ENCODE measurements around the gene CRISPLD2. TPM values are rescaled to one million over a fixed set of nuclear protein-coding genes. Genes with fewer than 3 reads are reported as not detected.

The CRISPLD2 gene
- total RNA-seq, 4 donors from 2014 or later, result 19.6 to 319 (median 84.3) TPM

DNA sequence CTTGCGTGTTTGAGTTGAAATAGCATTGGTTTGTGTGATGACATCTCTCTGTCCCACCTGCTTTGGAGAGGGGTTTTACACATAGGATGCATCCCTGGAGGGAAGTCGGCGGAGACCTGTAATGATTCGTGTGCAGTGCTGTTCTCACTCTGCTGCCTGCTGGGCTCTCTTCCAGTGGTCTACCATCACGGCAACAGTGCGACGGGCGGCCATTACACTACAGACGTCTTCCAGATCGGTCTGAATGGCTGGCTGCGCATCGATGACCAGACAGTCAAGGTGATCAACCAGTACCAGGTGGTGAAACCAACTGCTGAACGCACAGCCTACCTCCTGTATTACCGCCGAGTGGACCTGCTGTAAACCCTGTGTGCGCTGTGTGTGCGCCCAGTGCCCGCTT is 41.1 kb upstream of the CRISPLD2 start:
- Histone ChIP-seq H3K27me3 (no peaks in the 10 kb centered on the region), H3K4me1 (no peaks in the 10 kb centered on the region), H3K27ac (no peak overlapping the region), H3K9me3 (no peaks in the 10 kb centered on the region), H3K36me3 (peaks cover 0 to 66% (median 0%) of the 10 kb centered on the region in 3 donors), H3K4me3 (no peak overlapping the region)
- TF ChIP-seq, protein P1, sequence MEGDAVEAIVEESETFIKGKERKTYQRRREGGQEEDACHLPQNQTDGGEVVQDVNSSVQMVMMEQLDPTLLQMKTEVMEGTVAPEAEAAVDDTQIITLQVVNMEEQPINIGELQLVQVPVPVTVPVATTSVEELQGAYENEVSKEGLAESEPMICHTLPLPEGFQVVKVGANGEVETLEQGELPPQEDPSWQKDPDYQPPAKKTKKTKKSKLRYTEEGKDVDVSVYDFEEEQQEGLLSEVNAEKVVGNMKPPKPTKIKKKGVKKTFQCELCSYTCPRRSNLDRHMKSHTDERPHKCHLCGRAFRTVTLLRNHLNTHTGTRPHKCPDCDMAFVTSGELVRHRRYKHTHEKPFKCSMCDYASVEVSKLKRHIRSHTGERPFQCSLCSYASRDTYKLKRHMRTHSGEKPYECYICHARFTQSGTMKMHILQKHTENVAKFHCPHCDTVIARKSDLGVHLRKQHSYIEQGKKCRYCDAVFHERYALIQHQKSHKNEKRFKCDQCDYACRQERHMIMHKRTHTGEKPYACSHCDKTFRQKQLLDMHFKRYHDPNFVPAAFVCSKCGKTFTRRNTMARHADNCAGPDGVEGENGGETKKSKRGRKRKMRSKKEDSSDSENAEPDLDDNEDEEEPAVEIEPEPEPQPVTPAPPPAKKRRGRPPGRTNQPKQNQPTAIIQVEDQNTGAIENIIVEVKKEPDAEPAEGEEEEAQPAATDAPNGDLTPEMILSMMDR (IDR thresholded peaks at IDR 0.05), result no peak
- no peak for TF ChIP-seq POLR2A (IDR thresholded peaks at IDR 0.05)
- DNase-seq, result no peak

DNA sequence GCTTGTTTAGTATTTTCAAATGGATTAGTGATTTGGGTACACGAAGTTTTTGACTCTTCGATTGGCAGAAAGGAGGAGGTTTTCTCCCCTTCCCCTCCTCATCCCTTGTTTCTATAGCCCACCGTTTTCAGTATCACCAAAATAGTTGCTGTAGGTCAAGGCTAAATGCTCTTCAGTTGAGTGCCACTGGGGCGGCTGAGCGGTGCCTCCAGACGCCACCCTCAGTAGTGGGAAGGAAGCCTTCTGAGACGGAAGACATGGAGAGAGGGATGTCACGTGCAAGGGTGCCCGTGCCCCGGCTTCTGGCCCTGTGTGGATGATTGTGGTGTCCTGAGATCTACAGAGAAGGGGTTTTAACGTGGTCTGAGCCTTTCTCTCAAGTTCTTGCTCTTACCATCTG is 39.7 kb upstream of the CRISPLD2 start:
- TF ChIP-seq POLR2A (IDR thresholded peaks at IDR 0.05), result no peak
- TF ChIP-seq, protein P1 (IDR thresholded peaks at IDR 0.05), result no peak
- Histone ChIP-seq H3K9me3 (no peaks in the 10 kb centered on the region), H3K27ac (no peak overlapping the region), H3K27me3 (no peaks in the 10 kb centered on the region), H3K4me3 (no peak overlapping the region), H3K36me3 (peaks cover 0 to 53% (median 0%) of the 10 kb centered on the region in 3 donors), H3K4me1 (no peaks in the 10 kb centered on the region)
- no peak for DNase-seq

DNA sequence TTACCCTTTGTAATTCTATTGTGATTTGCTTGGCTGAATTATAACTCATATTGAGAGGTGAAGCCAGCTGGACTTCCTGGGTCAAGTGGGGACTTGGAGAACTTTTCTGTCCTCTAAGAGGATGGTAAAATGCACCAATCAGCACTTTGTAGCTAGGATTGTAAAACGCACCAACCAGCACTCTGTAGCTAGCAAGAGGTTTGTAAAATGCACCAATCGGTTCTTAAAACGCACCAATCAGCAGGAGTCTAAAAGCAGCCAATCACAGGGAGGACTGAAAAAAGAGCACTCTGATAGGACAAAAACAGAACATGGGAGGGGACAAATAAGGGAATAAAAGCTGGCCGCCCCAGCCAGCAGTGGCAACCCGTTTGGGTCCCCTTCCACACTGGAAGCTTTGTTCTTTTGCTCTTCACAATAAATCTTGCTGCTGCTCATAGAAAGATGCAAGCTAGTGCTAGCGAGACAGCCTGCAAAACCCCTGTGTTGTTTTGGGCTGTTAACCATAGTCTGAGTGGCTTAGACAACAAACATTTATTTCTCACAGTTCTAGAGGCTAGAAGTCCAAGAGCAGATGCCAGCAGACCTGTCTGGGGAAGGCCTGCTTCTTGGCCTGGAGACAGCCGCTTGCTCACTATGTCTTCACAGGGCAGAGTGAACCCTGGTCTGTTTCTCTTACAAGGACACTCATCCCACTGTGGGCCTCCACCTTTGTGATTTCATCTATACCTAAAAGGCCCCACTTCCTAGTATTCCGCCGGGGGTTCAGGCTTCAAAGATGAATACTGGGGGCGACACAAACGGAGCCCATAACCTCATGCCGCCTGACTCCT is 39.0 kb upstream of the CRISPLD2 start:
- H3K4me3 ChIP-seq, result no peak overlapping the region
- H3K4me1 ChIP-seq, result peaks cover 0 to 6% (median 0%) of the 10 kb centered on the region in 4 donors
- H3K27ac ChIP-seq, result no peak overlapping the region
- H3K9me3 ChIP-seq, result no peaks in the 10 kb centered on the region
- no peak for DNase-seq
- no peaks in the 10 kb centered on the region for H3K27me3 ChIP-seq
- peaks cover 0 to 46% (median 0%) of the 10 kb centered on the region in 3 donors for H3K36me3 ChIP-seq
- no peak for TF ChIP-seq POLR2A (IDR thresholded peaks at IDR 0.05)
- TF ChIP-seq, protein P1 (IDR thresholded peaks at IDR 0.05), result no peak

DNA sequence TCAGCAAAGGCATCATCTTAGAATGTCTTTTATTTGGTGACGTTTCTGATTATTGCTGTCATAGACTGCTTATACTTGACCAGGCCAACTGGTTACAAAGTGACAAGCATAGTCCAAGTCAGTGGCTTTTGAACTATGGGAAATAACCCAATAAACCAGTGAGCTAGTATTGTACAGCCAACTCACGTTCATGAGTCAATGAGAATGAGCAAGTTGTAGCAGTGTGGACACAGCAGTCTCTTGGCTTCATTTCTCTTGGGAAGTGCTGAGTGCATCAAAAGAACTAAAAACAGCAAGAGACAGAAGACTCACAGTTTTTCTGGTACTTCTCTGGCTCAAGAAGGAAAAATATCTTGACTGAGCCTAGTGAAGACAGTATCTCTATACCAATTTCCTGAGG is 36.9 kb upstream of the CRISPLD2 start:
- no peak for DNase-seq
- Histone ChIP-seq H3K36me3 (peaks cover 0 to 25% (median 0%) of the 10 kb centered on the region in 3 donors), H3K27me3 (no peaks in the 10 kb centered on the region), H3K4me3 (no peak overlapping the region), H3K4me1 (peaks cover 0 to 24% (median 1%) of the 10 kb centered on the region in 4 donors), H3K9me3 (no peaks in the 10 kb centered on the region), H3K27ac (no peak overlapping the region)
- TF ChIP-seq POLR2A (IDR thresholded peaks at IDR 0.05), result no peak
- TF ChIP-seq, protein P1 (IDR thresholded peaks at IDR 0.05), result no peak

DNA sequence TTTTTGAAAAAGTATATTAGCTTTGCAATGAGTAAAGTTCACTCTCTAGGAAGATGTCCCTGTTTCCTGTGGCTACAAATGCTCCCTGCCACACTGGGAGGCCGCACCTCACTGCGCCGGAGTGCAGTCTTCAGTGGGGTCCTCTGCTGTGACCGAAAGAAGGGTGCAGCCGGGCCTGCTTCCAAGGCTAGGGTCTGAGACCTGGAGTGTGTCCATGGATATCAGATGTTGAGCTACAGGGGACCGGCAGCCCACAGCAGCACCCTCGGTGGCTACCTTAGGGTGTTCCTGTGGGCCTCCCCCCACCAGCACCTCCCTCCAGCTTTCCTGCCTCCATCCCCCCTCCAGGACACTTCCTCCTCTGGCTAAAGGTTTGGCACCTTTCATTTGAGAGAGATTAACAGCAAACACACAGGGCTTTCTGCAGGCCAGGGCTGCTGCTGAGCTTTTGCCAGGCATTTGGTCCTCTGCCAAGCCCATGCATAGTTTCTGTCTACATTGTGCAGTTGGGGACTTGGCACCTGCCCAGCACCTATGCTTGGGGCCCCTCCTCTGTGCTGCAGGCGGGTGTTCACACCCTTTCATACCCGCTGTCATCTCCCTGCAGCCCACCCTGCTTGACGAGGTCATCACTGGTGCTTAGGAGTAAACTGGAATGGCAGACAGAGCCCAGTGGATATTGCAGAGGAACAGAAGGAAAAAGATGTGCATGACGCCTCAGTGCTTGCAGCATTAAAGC is 33.8 kb upstream of the CRISPLD2 start:
- Histone ChIP-seq H3K4me1 (peaks cover 0 to 24% (median 1%) of the 10 kb centered on the region in 4 donors), H3K27ac (peak overlapping the region in 1 of 4 donors; percentile 49), H3K4me3 (no peak overlapping the region), H3K9me3 (no peaks in the 10 kb centered on the region), H3K36me3 (no peaks in the 10 kb centered on the region), H3K27me3 (no peaks in the 10 kb centered on the region)
- TF ChIP-seq, protein P1 (IDR thresholded peaks at IDR 0.05), result no peak
- no peak for TF ChIP-seq POLR2A (IDR thresholded peaks at IDR 0.05)
- DNase-seq, result peak in 1 of 3 donors; percentile 58

Measured in Peyer's patch (tissue), 4 donors.